Neuron (in vitro differentiated cells): ENCODE results near the gene PYM1.

Experiments
- H2AFZ ChIP-seq: one replicate; pipeline ENCODE4 v1.6.1; 2013; ENCODE audit warnings: low read depth, mild to moderate bottlenecking, inconsistent platforms, low read length, moderate library complexity
- H3K27me3 ChIP-seq: one replicate; pipeline ENCODE4 v1.6.1; 2013; ENCODE audit warnings: low read length; ENCODE audit not compliant: insufficient read depth
- H3K36me3 ChIP-seq: one replicate; pipeline ENCODE4 v1.6.1; 2013; ENCODE audit warnings: low read length; ENCODE audit not compliant: insufficient read depth
- H3K4me1 ChIP-seq: one replicate; pipeline ENCODE4 v1.6.1; 2013; ENCODE audit warnings: low read length; ENCODE audit not compliant: insufficient read depth
- H3K4me3 ChIP-seq: 2 replicates; pipeline ENCODE4 v1.5.1; 2013; ENCODE audit warnings: mild to moderate bottlenecking, low read length, moderate library complexity
- H3K9me3 ChIP-seq: one replicate; pipeline ENCODE4 v1.6.1; 2013; ENCODE audit warnings: low read length

The PYM1 gene

DNA sequence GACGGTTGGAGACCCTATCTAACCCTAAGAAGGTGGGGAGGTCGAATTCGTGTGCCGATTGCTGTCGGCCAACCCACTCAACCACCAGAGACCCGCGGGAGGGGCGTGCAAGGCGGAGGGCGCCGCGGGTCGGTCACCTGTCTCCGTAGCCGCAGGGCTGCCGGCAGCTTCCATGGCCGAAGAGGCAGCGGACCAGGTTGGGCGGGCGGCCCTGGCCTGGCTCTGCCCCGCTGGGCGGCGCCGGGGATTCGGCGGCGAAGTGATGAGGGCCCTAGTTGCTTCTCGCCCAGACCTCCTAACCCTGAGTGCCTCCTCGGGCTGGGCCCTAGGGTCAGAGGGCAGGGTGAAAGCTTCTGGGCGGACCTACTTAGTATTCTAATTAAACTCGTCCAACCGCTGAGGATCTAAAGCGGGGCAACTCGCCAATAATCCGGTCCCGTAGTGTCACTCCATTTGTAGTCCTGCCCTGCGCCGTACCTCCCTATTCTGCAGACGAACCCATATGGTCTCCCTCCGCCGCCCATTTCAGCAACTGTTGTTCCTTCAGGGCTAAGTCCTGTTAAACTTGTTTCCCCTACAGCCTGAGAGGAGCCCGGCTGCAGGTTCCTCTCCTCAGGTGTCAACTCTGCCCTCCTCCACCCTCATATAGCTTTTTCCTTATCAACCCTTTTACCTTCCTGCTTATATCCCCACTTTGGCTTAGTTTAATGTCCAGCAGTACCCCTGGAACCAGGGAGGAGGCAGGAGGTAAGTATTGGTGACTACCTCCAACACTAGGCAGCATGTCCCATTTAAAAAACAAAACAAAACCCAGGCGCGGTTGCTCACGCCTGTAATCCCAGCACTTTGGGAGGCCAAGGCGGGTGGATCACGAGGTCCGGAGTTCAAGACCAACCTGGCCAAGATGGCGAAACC is at the start of gene PYM1:
Gene PYM1 (minus strand): TSS at position 307 of the 915 bp plus-strand sequence. CDS start 133 bp downstream, at position 174.
- peak within 1 kb of the TSS; percentile 76 for H2AFZ ChIP-seq
- no peaks in the 10 kb centered on the region for H3K9me3 ChIP-seq
- H3K27me3 ChIP-seq: peaks cover 6% of the 10 kb centered on the region
- peaks cover 26% of the 10 kb centered on the region for H3K4me1 ChIP-seq
- H3K4me3 ChIP-seq: peak within 1 kb of the TSS; percentile 91
- peaks cover 5% of the 10 kb centered on the region for H3K36me3 ChIP-seq

DNA sequence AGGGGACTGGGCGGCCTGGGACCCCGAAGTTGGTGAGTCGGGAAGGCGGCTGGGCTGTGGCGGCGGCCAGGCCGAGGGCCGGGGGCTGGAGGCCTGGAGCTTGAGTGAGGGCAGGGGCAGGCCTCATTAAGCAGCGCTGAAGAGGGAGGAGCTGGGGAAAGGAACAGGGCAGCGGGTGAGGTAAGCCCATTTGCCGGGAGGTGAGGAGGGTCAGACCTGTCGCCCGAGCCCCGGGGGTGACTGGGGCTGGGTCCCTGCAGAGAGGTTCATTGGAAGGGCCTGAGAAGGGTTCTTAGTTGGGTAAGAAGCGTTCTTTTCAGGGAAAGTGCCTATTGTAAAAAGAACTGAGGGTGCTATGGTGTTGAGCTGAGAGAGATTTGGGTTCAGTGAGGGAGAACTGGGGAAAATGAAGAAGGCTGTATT is 46.6 kb upstream of the PYM1 start:
- H2AFZ ChIP-seq: no peak overlapping the region
- no peaks in the 10 kb centered on the region for H3K9me3 ChIP-seq
- H3K27me3 ChIP-seq: no peaks in the 10 kb centered on the region
- H3K36me3 ChIP-seq: peaks cover 37% of the 10 kb centered on the region
- peak overlapping the region; percentile 81 for H3K4me3 ChIP-seq
- peaks cover 21% of the 10 kb centered on the region for H3K4me1 ChIP-seq

DNA sequence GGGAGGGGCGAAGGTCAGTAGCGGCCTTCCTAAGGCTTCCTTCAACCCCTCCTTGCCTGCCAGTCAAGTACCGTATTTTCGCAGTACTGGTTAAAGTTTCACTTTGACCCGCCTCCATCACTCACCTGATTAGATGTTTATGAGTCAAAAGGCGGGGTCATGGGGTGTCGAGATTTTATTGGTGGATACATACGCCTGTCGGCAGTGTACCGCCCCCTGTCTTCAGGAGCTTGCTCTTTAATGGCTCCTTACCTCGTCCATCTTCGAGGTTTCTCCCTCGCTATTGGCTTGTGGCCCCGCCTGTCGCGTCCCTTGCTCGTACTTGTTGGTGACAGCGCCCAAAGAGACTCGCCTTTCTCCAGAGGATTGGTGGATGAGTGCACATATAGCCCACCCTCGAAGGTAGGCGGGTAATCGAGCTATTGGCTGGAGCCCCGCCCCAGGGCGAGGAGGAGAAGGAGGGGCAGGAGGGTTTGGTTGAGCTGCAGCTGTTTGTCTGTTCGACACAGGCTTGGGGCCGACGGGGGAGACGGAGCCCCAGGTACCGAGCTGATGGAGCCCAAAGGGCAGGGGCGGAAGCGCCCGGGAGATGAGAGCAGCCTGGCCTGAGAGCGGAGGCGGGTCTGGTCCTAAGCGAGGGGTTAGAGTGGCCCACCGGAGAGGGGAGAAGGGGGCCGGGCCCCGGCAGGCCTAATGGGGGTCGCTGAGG is 46.1 kb upstream of the PYM1 start, which contains the start of gene RAB5B:
Gene RAB5B (plus strand): TSS at position 480 of the 709 bp plus-strand sequence. CDS start 12,883 bp downstream, outside the sequence.
- H3K27me3 ChIP-seq: no peaks in the 10 kb centered on the region
- peak within 1 kb of the TSS; percentile 81 for H3K4me3 ChIP-seq
- peak within 1 kb of the TSS; percentile 22 for H2AFZ ChIP-seq
- H3K9me3 ChIP-seq: no peaks in the 10 kb centered on the region
- H3K36me3 ChIP-seq: peaks cover 38% of the 10 kb centered on the region
- peaks cover 23% of the 10 kb centered on the region for H3K4me1 ChIP-seq

DNA sequence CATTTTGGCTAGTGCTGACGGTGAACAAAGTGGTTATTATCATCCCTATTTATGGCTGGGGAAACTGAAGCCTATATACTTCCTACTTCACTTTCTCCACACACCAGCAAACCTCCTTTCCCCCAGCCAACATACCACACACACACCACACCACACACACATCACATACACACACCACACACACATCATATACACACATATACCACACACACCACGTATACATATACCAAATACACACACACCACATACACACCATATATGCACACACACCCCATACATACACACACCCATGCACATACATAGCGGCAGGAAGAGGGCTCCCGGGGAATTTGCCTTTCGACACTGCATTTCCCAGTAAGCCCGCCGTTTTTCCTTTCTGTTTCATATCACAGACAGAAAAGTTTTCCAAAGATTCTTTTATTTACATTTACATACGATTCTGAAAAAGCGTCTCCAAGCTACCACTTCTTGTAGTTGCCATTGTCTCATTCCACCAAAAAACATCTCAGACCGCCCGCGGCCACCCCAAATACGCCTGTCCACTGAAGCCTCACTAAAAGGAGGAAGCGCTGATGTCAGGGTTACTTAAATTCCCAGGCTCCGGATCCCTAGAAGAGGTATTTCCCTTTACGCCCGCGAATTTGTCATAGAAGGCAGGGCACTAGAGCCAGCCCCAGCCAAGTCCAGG is 45.4 kb upstream of the PYM1 start:
- Histone ChIP-seq H3K36me3 (peaks cover 45% of the 10 kb centered on the region), H3K4me3 (peak overlapping the region; percentile 62), H2AFZ (peak overlapping the region; percentile 22), H3K27me3 (no peaks in the 10 kb centered on the region), H3K4me1 (peaks cover 26% of the 10 kb centered on the region), H3K9me3 (no peaks in the 10 kb centered on the region)

DNA sequence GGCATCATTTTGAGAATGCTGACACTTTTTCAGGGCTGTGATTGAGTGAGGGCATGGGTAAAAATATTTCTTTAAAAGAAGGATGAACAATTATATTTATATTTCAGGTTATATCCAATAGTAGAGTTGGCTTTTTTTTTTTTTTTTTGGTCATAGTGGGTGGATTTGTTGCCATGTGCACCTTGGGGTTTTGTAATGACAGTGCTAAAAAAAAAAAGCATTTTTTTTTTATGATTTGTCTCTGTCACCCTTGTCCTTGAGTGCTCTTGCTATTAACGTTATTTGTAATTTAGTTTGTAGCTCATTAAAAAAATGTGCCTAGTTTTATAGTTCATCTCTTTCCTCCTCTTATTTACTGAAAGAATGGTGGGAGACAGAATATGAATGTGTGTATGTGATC is 44.8 kb upstream of the PYM1 start:
- peak overlapping the region; percentile 62 for H3K4me3 ChIP-seq
- H3K4me1 ChIP-seq: peaks cover 32% of the 10 kb centered on the region
- H3K9me3 ChIP-seq: no peaks in the 10 kb centered on the region
- H2AFZ ChIP-seq: no peak overlapping the region
- H3K27me3 ChIP-seq: no peaks in the 10 kb centered on the region
- H3K36me3 ChIP-seq: peaks cover 44% of the 10 kb centered on the region

DNA sequence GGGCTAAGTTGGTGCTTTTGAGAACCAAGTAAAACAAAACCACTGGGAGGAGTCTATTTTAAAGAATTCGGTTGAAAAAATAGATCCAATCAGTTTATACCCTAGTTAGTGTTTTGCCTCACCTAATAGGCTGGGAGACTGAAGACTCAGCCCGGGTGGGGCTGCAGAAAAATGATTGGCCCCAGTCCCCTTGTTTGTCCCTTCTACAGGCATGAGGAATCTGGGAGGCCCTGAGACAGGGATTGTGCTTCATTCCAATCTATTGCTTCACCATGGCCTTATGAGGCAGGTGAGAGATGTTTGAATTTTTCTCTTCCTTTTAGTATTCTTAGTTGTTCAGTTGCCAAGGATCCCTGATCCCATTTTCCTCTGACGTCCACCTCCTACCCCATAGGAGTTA is 44.3 kb upstream of the PYM1 start:
- no peaks in the 10 kb centered on the region for H3K27me3 ChIP-seq
- H3K4me1 ChIP-seq: peaks cover 35% of the 10 kb centered on the region
- no peak overlapping the region for H2AFZ ChIP-seq
- H3K36me3 ChIP-seq: peaks cover 43% of the 10 kb centered on the region
- no peaks in the 10 kb centered on the region for H3K9me3 ChIP-seq
- H3K4me3 ChIP-seq: no peak overlapping the region

DNA sequence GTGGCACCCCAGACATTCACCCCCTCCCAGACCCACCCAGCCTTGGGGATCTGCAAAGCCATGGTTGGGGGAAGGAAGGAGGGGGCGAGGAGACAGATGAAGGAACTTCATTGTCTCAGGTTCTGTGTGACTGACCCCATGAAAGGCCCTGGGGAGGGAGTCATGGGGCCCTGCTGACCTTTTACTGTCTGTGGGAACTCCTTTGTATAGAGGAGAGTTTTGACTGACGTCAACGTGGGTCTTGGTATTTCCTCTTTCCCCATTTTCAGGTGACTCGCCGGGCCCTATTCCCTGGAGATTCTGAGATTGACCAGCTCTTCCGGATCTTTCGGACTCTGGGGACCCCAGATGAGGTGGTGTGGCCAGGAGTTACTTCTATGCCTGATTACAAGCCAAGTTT is 43.1 kb upstream of the PYM1 start:
- no peak overlapping the region for H2AFZ ChIP-seq
- peaks cover 34% of the 10 kb centered on the region for H3K36me3 ChIP-seq
- peaks cover 40% of the 10 kb centered on the region for H3K4me1 ChIP-seq
- no peak overlapping the region for H3K4me3 ChIP-seq
- no peaks in the 10 kb centered on the region for H3K9me3 ChIP-seq
- H3K27me3 ChIP-seq: no peaks in the 10 kb centered on the region

DNA sequence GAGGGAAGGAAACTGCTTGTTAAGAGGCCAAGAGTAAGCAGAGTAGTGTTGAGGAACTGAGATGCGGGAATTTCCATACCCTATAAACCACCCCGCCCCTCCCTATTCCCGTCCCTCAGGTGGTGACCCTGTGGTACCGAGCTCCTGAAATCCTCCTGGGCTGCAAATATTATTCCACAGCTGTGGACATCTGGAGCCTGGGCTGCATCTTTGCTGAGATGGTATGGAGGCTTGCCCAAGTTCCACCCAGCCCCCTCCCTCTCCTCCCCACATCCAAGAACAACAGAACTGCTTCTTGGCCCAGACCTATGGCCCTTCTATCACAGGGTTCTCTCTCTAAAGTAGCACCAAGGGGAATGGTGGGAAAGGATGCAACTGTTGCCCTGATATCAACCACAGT is 41.7 kb upstream of the PYM1 start:
- Histone ChIP-seq H3K4me3 (no peak overlapping the region), H2AFZ (no peak overlapping the region), H3K36me3 (peaks cover 34% of the 10 kb centered on the region), H3K27me3 (no peaks in the 10 kb centered on the region), H3K4me1 (peaks cover 38% of the 10 kb centered on the region), H3K9me3 (no peaks in the 10 kb centered on the region)

DNA sequence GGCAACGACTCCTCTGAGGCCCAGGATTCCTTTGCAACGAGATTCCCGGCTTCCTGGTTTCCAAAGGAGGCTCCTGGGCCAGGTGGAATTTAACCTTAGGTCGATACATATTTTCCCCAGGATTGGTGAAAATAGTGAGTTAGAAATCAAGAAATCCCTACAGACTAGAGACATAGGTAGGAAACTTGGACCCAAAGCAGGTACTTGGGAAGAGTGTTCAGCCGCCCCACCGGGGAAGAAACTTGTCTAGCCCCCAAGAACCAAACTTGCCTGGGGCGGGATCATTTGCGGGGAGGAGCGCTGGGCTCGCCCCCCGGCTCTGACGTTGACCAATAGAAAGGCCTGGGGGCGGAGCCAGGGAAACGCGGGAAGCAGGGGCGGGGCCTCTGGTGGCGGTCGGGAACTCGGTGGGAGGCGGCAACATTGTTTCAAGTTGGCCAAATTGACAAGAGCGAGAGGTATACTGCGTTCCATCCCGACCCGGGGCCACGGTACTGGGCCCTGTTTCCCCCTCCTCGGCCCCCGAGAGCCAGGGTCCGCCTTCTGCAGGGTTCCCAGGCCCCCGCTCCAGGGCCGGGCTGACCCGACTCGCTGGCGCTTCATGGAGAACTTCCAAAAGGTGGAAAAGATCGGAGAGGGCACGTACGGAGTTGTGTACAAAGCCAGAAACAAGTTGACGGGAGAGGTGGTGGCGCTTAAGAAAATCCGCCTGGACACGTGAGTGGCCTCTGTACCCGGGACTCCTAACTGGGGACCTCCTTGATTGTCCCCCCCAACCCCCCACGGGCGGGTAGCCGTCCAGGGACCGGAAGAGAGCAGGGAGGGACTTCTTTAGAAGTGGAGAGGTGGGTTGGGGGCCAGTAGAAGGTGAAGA is 39.0 kb upstream of the PYM1 start, which contains the start of gene CDK2:
Gene CDK2 (plus strand): TSS at position 423 of the 874 bp plus-strand sequence. CDS start 179 bp downstream, at position 602.
- Histone ChIP-seq H3K36me3 (peaks cover 34% of the 10 kb centered on the region), H3K4me3 (peak within 1 kb of the TSS; percentile 88), H2AFZ (peak within 1 kb of the TSS; percentile 93), H3K9me3 (no peaks in the 10 kb centered on the region), H3K4me1 (peaks cover 26% of the 10 kb centered on the region), H3K27me3 (no peaks in the 10 kb centered on the region)

DNA sequence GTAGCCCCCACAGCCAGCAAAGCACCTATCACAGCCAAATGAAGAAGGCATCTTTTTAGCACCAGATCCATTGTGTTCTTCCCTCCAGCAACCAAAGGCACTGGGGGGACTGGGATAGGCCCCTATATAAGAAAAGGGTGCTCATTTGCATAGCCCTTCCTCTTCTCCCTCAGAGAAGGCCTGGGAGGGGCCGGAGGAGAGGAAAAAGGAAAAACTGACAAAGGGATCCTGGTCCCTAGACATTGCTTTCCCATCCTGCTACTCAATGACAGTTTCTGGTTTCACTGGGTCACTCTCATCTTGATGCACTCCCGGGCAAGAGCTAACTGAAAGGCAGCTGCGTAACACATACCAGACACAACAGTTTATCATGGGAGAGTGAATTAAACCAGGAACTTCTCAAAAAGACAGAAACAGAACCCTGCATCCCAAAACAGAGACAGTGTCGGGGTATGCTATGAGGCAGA is 38.3 kb upstream of the PYM1 start, which contains the start of gene PMEL:
Gene PMEL (minus strand): TSS at position 102 of the 467 bp plus-strand sequence. CDS start 31 bp downstream, at position 71.
- Histone ChIP-seq H3K9me3 (no peaks in the 10 kb centered on the region), H3K27me3 (no peaks in the 10 kb centered on the region), H3K36me3 (peaks cover 28% of the 10 kb centered on the region), H3K4me3 (peak within 1 kb of the TSS; percentile 88), H3K4me1 (peaks cover 26% of the 10 kb centered on the region), H2AFZ (peak within 1 kb of the TSS; percentile 93)

DNA sequence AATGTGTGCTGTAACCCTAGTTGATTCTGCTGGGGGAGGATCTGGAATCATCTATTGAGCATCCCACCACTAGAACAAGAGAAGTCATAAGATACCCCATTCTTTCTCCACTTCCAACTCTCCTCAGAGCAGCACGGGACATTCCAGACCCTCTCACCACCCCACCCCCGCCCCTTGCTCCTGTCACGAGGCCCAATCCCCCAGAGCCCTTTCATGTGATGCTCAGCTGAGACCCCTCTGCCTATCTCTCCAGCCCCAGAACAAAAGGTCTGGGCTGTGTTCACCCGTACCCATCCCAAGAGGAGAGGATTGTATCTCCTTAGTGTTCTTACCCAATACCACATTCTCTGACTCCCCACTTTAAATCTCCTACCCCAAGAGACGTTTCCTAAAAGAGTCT is 37.5 kb upstream of the PYM1 start:
- peak overlapping the region; percentile 93 for H2AFZ ChIP-seq
- H3K4me1 ChIP-seq: peaks cover 26% of the 10 kb centered on the region
- no peak overlapping the region for H3K4me3 ChIP-seq
- no peaks in the 10 kb centered on the region for H3K9me3 ChIP-seq
- no peaks in the 10 kb centered on the region for H3K27me3 ChIP-seq
- peaks cover 22% of the 10 kb centered on the region for H3K36me3 ChIP-seq

DNA sequence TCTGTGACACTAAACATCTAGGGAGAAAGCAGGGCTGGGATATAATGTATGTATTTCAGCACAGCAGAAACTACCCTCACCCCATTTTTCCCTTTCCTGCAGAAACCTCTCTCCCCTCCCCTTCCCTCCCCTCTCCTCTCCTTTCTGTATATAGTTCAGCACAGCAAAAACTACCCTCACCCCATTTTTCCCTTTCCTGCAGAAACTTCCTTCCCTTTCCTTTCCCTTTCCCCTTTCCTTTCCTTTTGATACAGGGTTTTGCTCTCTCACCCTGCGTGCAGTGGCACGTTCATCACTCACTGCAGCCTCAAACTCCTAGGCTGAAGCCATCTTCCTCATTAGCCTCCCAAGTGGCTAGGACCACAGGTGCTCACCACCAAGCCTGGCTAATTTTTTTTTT is 36.1 kb upstream of the PYM1 start:
- no peak overlapping the region for H2AFZ ChIP-seq
- H3K27me3 ChIP-seq: no peaks in the 10 kb centered on the region
- H3K4me3 ChIP-seq: no peak overlapping the region
- no peaks in the 10 kb centered on the region for H3K9me3 ChIP-seq
- peaks cover 24% of the 10 kb centered on the region for H3K4me1 ChIP-seq
- H3K36me3 ChIP-seq: peaks cover 10% of the 10 kb centered on the region
